SK-N-SH (cell line): ENCODE results near the gene SLC38A2.

Experiments used
- CTCF ChIP-seq: fragments of 200-600 bp; sonication (generic); IDR thresholded peaks from 2 replicates; pipeline ENCODE4 v1.6.1; 2017; ENCODE audit warnings: antibody characterized with exemption, mild to moderate bottlenecking, moderate library complexity
- SIN3A ChIP-seq: IDR thresholded peaks from 2 replicates; pipeline ENCODE4 v1.6.1; 2012; ENCODE audit warnings: low read depth, mild to moderate bottlenecking, low read length, moderate library complexity, borderline replicate concordance
- TEAD4 ChIP-seq: IDR thresholded peaks from 2 replicates; pipeline ENCODE4 v1.4.0; 2012; ENCODE audit warnings: mild to moderate bottlenecking, borderline replicate concordance; ENCODE audit not compliant: insufficient read depth
- USF1 ChIP-seq: IDR thresholded peaks from 2 replicates; pipeline ENCODE4 v1.4.0; 2012; ENCODE audit warnings: low read depth, borderline replicate concordance
- YY1 ChIP-seq: IDR thresholded peaks from 2 replicates; pipeline ENCODE4 v1.4.0; 2012; ENCODE audit warnings: low read depth, mild to moderate bottlenecking

GRCh38 chr12:46339051-46339450 lies 33.5 kb downstream of the SLC38A2 start:
- TF ChIP-seq YY1 (no peak), TEAD4 (no peak), SIN3A (no peak), CTCF (no peak), USF1 (no peak)
